Activated naive CD4-positive, alpha-beta T cell treated with anti-CD3 and anti-CD28 coated beads, Interleukin-2, amount 50 U/mL, for 72 hours (primary cell): Measurements from ENCODE around the gene NANOGP8. TPM values are rescaled to one million over a fixed set of nuclear protein-coding genes. Genes with fewer than 3 reads are reported as not detected.

Source experiments
- ATAC-seq, 2 donors: fragments of 150-1000 bp; cut with Tn5 transposase; 2 replicates each; pipeline ENCODE4 v1.10.0; 2021; ENCODE audit warnings: mild to moderate bottlenecking in 2 of 2, moderate library complexity in 2 of 2
- DNase-seq, 2 donors: peaks; one replicate each; pipeline ENCODE4 v3.0.0; 2021 to 2022; ENCODE audit warnings: low spot score in 2 of 2
- H3K27ac Mint-ChIP-seq, 2 donors: one replicate each; pipeline ENCODE4 v1.8.0; 2022; ENCODE audit warnings: mild to moderate bottlenecking in 2 of 2, mixed read lengths in 2 of 2
- H3K36me3 Mint-ChIP-seq, 2 donors: one replicate each; pipeline ENCODE4 v1.8.0; 2022; ENCODE audit warnings: mixed read lengths in 2 of 2
- H3K9me3 Mint-ChIP-seq, 2 donors: one replicate each; pipeline ENCODE4 v1.8.0; 2022; ENCODE audit warnings: mixed read lengths in 2 of 2
- total RNA-seq, 2 donors: library from RNA; stranded (reverse); gene quantifications; one replicate each; pipeline ENCODE4 v1.2.3, GENCODE V29; 2022

The NANOGP8 gene
- total RNA-seq, 2 donors from 2014 or later = not detected

- ATAC-seq (no peak), DNase-seq (no peak)
- Mint-ChIP-seq H3K27ac (no peak overlapping the region), H3K36me3 (no peaks in the 10 kb centered on the region), H3K9me3 (peaks cover 0 to 5% of the 10 kb centered on the region in 2 donors)
Measured at GRCh38 chr15:35040339-35041255, 44.5 kb downstream of the NANOGP8 start.

- H3K36me3 Mint-ChIP-seq = no peaks in the 10 kb centered on the region
- no peak overlapping the region for H3K27ac Mint-ChIP-seq
- peaks cover 0 to 5% of the 10 kb centered on the region in 2 donors for H3K9me3 Mint-ChIP-seq
- ATAC-seq = no peak
- no peak for DNase-seq
Measured at GRCh38 chr15:35038626-35039451, 46.3 kb downstream of the NANOGP8 start.

Other genes with a start within 250 kb of the NANOGP8 start
- gene AQR, start 115.6 kb downstream of the NANOGP8 start, total RNA-seq = 10 to 100 TPM; 35.7 to 40.9 TPM
- gene ZNF770, start 97.0 kb downstream of the NANOGP8 start, total RNA-seq = 10 to 100 TPM; 25.2 to 53.0 TPM